ENCODE results near the gene BCO1.
"Not testable (repeated sequence)": the region's sequence is repeated elsewhere in the genome, so short reads cannot be mapped to it uniquely, and the experiment has no call there.

BCO1 gene

GRCh38 chr16:81238296-81239011 lies at the start of gene BCO1:
Gene BCO1, plus strand, starts transcription at chr16:81238689. Its CDS starts 220 bp downstream, at chr16:81238909.
- DNase-seq (ENCODE audit: low read depth in 2 of 2): no peak

GRCh38 chr16:81189100-81189664 lies 49.3 kb upstream of the BCO1 start:
- DNase-seq (ENCODE audit: low read depth in 2 of 2): no peak

GRCh38 chr16:81190667-81191066 lies 47.8 kb upstream of the BCO1 start:
- no peak for DNase-seq (ENCODE audit: low read depth in 2 of 2)

GRCh38 chr16:81195885-81196534 lies 42.5 kb upstream of the BCO1 start:
- DNase-seq (ENCODE audit: low read depth in 2 of 2): no peak

GRCh38 chr16:81198635-81199034 lies 39.9 kb upstream of the BCO1 start:
- DNase-seq (ENCODE audit: low read depth in 2 of 2): no peak

- no peak for DNase-seq (ENCODE audit: low read depth in 2 of 2)
These were observed 37.2 kb upstream of the BCO1 start for GRCh38 chr16:81201267-81201666.

GRCh38 chr16:81204798-81205680 lies 33.5 kb upstream of the BCO1 start:
- DNase-seq (ENCODE audit: low read depth in 2 of 2): peak in 1 of 2 donors; percentile 22

- no peak for DNase-seq (ENCODE audit: low read depth in 2 of 2)
These were observed 31.4 kb upstream of the BCO1 start for GRCh38 chr16:81207076-81207475.

GRCh38 chr16:81210807-81211206 lies 27.7 kb upstream of the BCO1 start:
- DNase-seq (ENCODE audit: low read depth in 2 of 2): no peak

GRCh38 chr16:81212830-81213465 lies 25.5 kb upstream of the BCO1 start:
- no peak for DNase-seq (ENCODE audit: low read depth in 2 of 2)

GRCh38 chr16:81214745-81215166 lies 23.7 kb upstream of the BCO1 start:
- DNase-seq (ENCODE audit: low read depth in 2 of 2): no peak

GRCh38 chr16:81216114-81216513 lies 22.4 kb upstream of the BCO1 start:
- no peak for DNase-seq (ENCODE audit: low read depth in 2 of 2)

GRCh38 chr16:81216706-81217105 lies 21.8 kb upstream of the BCO1 start:
- no peak for DNase-seq (ENCODE audit: low read depth in 2 of 2)

GRCh38 chr16:81219151-81219550 lies 19.3 kb upstream of the BCO1 start:
- DNase-seq (ENCODE audit: low read depth in 2 of 2): no peak

- DNase-seq (ENCODE audit: low read depth in 2 of 2): no peak
These were observed 18.1 kb upstream of the BCO1 start for GRCh38 chr16:81220349-81220748.

GRCh38 chr16:81221731-81222130 lies 16.8 kb upstream of the BCO1 start:
- DNase-seq (ENCODE audit: low read depth in 2 of 2): no peak

GRCh38 chr16:81224824-81225223 lies 13.7 kb upstream of the BCO1 start:
- DNase-seq (ENCODE audit: low read depth in 2 of 2): no peak

GRCh38 chr16:81225697-81226096 lies 12.8 kb upstream of the BCO1 start:
- not testable (repeated sequence) for DNase-seq (ENCODE audit: low read depth in 2 of 2)

GRCh38 chr16:81227785-81228184 lies 10.7 kb upstream of the BCO1 start:
- DNase-seq (ENCODE audit: low read depth in 2 of 2): no peak

GRCh38 chr16:81229811-81230210 lies 8.7 kb upstream of the BCO1 start:
- DNase-seq (ENCODE audit: low read depth in 2 of 2): no peak

- DNase-seq (ENCODE audit: low read depth in 2 of 2): no peak
These were observed 7.5 kb upstream of the BCO1 start for GRCh38 chr16:81231014-81231413.

All from stimulated activated CD8-positive, alpha-beta memory T cell treated with anti-CD3 and anti-CD28 coated beads, Interleukin-2, amount 100 ng/mL, for 1 hour (primary cell).